Measurements from ENCODE around the gene SLC8B1. TPM values are rescaled to one million over a fixed set of nuclear protein-coding genes. Genes with fewer than 3 reads are reported as not detected.

SLC8B1 gene
- polyA plus RNA-seq, 1 donor (not counting 4 experiments of a cell fraction or from before 2014, with no cell fraction given): 8.0 TPM

DNA sequence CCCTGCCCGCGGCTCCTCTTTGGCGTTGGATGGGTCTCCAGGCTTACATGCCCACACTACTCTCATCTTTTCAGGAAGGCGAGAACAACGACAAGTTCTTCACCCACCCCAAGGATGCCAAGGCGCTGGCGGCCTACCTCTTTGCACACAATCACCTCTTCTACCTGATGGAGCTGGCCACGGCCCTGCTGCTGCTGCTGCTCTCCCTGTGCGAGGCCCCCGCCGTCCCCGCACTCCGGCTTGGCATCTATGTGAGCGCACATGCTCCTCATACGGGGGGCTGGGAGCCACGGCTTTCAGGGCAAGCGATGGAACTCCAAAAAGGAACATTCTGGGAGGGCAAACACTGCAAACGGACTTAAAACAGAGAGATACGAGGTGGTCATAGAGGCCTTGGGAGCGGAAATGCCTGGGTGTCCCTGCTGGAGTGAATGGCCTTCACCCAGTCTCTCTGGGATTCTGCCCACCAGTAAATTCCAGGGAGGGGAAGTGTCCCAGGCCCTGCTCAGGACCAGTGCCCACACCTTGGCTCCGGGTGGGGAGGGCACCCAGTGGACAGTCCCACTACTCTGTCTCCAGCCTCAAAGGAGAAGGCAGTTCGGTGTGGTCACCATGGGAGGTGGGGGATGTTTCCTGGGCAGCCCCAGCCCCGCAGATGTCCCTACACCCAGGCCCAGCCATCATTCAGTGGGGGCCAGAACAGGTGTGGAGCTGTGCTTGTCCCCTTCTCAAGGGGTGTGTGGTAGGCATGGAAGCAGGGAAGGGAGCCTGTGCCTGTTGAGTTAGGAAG lies 68.6 kb downstream of the SLC8B1 start:
- TF ChIP-seq CTCF (optimal IDR thresholded peaks at IDR 0.05 in 1 of 3, IDR thresholded peaks at IDR 0.05 in 1 of 3, conservative IDR thresholded peaks at IDR 0.05 in 1 of 3; ENCODE audit: extremely low read depth in 1 of 3, insufficient read depth in 2 of 3, low read length in 3 of 3) (no peak), EZH2 (IDR thresholded peaks at IDR 0.05; ENCODE audit: low read length) (no peak)
- H2AFZ ChIP-seq (ENCODE audit: control insufficient read depth, low read length): no peak overlapping the region
- peaks cover 0 to 9% of the 10 kb centered on the region in 2 experiments for H3K36me3 ChIP-seq (ENCODE audit: control insufficient read depth in 2 of 2, extremely low read depth in 1 of 2, insufficient read depth in 2 of 2, low read length in 2 of 2)
- H3K9ac ChIP-seq (ENCODE audit: control insufficient read depth, extremely low read depth, insufficient read depth, low read length): no peak overlapping the region
- dilution Hi-C loops (cut with MboI; ENCODE audit: extremely low pct_ligation_motif_present, low sequenced_read_pairs): no loop called here
- H3K79me2 ChIP-seq (ENCODE audit: control insufficient read depth, insufficient read depth, low read length): no peaks in the 10 kb centered on the region
- no peak overlapping the region for H3K27ac ChIP-seq (ENCODE audit: control insufficient read depth, insufficient read depth, low read length)
- H3K9me3 ChIP-seq (ENCODE audit: control insufficient read depth, low read depth, low read length): no peaks in the 10 kb centered on the region
- FAIRE-seq (no peak), DNase-seq (ENCODE audit: low read depth, low spot score) (no peak)
- H3K4me1 ChIP-seq (ENCODE audit: control insufficient read depth, extremely low read depth, insufficient read depth, low read length): no peaks in the 10 kb centered on the region
- H4K20me1 ChIP-seq (ENCODE audit: control insufficient read depth, extremely low read depth, insufficient read depth, low read length): no peaks in the 10 kb centered on the region
- H3K4me2 ChIP-seq (ENCODE audit: control insufficient read depth, extremely low read depth, insufficient read depth, low read depth, low read length): no peak overlapping the region
- no peaks in the 10 kb centered on the region for H3K27me3 ChIP-seq (ENCODE audit: control insufficient read depth, extremely low read depth, insufficient read depth, low read length)
- no peak overlapping the region for H3K4me3 ChIP-seq (ENCODE audit: control insufficient read depth in 2 of 3, extremely low read depth in 1 of 3, insufficient read depth in 2 of 3, low read depth in 1 of 3, low read length in 3 of 3)
- no peaks in the 10 kb centered on the region for H3K9me1 ChIP-seq (ENCODE audit: control insufficient read depth, extremely low read depth, insufficient read depth, low read length)

GRCh38 chr12:113263431-113263963 lies 71.4 kb downstream of the SLC8B1 start:
- no peaks in the 10 kb centered on the region for H3K79me2 ChIP-seq (ENCODE audit: control insufficient read depth, insufficient read depth, low read length)
- peaks cover 0 to 10% of the 10 kb centered on the region in 2 experiments for H3K36me3 ChIP-seq (ENCODE audit: control insufficient read depth in 2 of 2, extremely low read depth in 1 of 2, insufficient read depth in 2 of 2, low read length in 2 of 2)
- H3K4me3 ChIP-seq (ENCODE audit: control insufficient read depth in 2 of 3, extremely low read depth in 1 of 3, insufficient read depth in 2 of 3, low read depth in 1 of 3, low read length in 3 of 3): no peak overlapping the region
- dilution Hi-C loops (cut with MboI; ENCODE audit: extremely low pct_ligation_motif_present, low sequenced_read_pairs): no loop called here
- H3K9me3 ChIP-seq (ENCODE audit: control insufficient read depth, low read depth, low read length): no peaks in the 10 kb centered on the region
- FAIRE-seq (no peak), DNase-seq (ENCODE audit: low read depth, low spot score) (no peak)
- no peaks in the 10 kb centered on the region for H3K4me1 ChIP-seq (ENCODE audit: control insufficient read depth, extremely low read depth, insufficient read depth, low read length)
- no peaks in the 10 kb centered on the region for H3K9me1 ChIP-seq (ENCODE audit: control insufficient read depth, extremely low read depth, insufficient read depth, low read length)
- H3K27me3 ChIP-seq (ENCODE audit: control insufficient read depth, extremely low read depth, insufficient read depth, low read length): no peaks in the 10 kb centered on the region
- H4K20me1 ChIP-seq (ENCODE audit: control insufficient read depth, extremely low read depth, insufficient read depth, low read length): no peaks in the 10 kb centered on the region
- H3K4me2 ChIP-seq (ENCODE audit: control insufficient read depth, extremely low read depth, insufficient read depth, low read depth, low read length): no peak overlapping the region
- no peak overlapping the region for H2AFZ ChIP-seq (ENCODE audit: control insufficient read depth, low read length)
- TF ChIP-seq CTCF (optimal IDR thresholded peaks at IDR 0.05 in 1 of 3, IDR thresholded peaks at IDR 0.05 in 1 of 3, conservative IDR thresholded peaks at IDR 0.05 in 1 of 3; ENCODE audit: extremely low read depth in 1 of 3, insufficient read depth in 2 of 3, low read length in 3 of 3): no peak
- TF ChIP-seq EZH2 (IDR thresholded peaks at IDR 0.05; ENCODE audit: low read length): no peak
- no peak overlapping the region for H3K27ac ChIP-seq (ENCODE audit: control insufficient read depth, insufficient read depth, low read length)
- no peak overlapping the region for H3K9ac ChIP-seq (ENCODE audit: control insufficient read depth, extremely low read depth, insufficient read depth, low read length)

Data from keratinocyte (primary cell).